CD4-positive, alpha-beta T cell treated with Interleukin-6 for 4 hours (primary cell): ENCODE results near the gene ABCB6.
A peak's percentile ranks its signal among the peaks of the same experiment; 100 is the strongest.

Experiments
- DNase-seq: peaks from one replicate; pipeline ENCODE4 v3.0.0-alpha.2; 2020; ENCODE audit warnings: mixed read lengths

Gene ABCB6

GRCh38 chr2:219165058-219165911 is 53.5 kb downstream of the ABCB6 start:
- DNase-seq: no peak

DNA sequence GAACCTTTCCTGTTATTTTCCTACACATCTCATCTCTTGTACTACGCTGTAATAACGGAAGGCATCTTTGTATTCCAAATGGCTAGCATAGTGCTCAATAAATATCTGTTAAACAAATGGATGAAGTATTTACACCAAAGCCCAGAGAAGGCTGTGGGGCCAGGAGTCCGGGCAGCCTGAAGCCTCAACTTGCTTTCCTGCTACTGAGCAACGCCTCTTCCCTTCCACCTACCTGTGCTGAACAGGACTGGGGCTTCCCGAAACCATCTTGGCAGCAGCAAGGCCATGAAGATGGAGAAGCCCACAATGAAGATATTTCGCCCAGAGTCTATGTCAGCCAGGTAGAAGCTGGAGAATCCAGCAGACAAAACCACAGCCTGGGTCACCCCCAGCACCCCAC is 55.6 kb downstream of the ABCB6 start:
- no peak for DNase-seq

GRCh38 chr2:219161097-219161496 is 57.7 kb downstream of the ABCB6 start:
- DNase-seq: no peak

GRCh38 chr2:219160186-219161017 is 58.4 kb downstream of the ABCB6 start, which contains the start of gene NHEJ1:
NHEJ1 (minus strand) TSS chr2:219160815; CDS start chr2:219158362, 2,453 bp downstream.
- DNase-seq: peak; percentile 96
